ENCODE data around the gene ETAA1.

ETAA1 gene

GRCh38 chr2:67397143-67397986, at the start of gene ETAA1:
ETAA1 (plus strand) TSS chr2:67397333; CDS start chr2:67397449, 116 bp downstream.
- peak; percentile 65 for DNase-seq

- no peak for DNase-seq
Measured at GRCh38 chr2:67366832-67367412, 30.2 kb upstream of the ETAA1 start.

DNA sequence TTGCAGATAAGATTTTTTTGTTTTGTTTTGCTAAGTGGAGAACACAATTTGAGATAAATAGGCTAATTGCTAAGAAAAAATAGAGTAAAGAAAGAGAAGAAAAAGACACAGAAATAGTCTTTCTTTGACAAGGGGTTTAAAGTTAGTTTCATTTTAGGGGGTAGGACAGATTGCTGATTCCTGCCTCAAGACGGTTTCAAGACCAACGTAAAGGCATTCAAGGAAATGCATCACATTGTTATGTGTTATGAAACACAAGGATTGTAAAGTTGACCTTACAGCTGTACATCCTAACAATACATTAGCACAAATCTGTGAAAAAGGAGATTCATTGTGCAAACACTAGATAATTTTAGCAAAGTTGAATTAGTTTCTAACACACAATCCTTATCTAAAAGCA, 22.7 kb upstream of the ETAA1 start:
- DNase-seq: no peak

DNA sequence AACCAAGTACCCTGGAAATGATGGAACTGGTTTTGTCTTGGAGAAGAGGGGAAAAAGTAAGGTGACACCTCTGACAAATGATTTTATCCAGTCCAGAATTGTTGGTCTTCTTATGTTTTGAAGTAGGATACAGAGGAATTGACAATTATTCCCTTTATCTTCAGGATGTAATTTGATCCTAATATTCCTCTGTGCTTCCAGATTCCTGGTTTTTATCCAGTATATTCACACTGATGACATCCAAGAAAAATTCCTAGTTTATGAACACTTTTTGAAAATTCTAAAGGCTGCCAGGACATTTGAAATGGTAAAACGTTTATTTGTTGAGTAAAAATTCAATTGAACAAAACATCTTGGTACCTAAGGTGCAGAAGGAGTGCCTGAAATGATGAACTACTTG, 22.2 kb upstream of the ETAA1 start:
- DNase-seq: no peak

DNA sequence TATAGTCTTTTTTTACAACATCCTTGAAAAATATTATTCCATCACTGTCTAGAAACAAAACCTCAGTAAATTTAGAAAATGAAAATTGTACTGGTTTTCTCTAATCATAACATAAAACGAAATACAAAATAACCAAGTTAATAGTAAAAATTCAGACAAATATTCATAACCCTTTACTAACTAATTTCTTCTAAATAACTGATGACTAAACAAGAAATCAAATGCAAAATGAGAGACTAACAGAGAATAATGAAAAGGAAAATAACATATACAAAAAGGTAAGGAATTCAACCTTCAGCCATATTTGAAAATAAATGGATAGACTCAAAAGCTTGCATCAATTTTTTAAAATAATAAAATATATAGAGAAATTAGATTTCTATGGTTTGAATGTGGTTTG, 18.6 kb upstream of the ETAA1 start:
- DNase-seq: no peak

DNA sequence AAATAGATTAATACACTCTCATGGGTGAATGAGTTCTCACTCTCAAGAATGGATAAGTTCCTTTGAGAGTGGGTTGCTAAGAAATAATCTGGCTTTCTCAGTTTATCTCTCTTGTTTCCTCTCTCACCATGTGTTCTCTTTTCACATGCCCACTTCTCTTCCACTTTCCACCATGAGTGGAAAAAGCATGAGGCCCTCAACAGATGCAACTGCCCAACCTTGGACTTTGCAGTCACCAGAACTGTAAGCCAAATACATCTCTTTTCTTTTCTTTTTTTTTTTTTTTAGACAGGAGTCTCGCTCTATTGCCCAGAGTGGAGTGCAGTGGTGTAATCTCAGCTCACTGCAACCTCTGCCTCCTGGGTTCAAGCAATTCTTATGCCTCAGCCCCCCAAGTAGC, 18.1 kb upstream of the ETAA1 start:
- DNase-seq: no peak

DNA sequence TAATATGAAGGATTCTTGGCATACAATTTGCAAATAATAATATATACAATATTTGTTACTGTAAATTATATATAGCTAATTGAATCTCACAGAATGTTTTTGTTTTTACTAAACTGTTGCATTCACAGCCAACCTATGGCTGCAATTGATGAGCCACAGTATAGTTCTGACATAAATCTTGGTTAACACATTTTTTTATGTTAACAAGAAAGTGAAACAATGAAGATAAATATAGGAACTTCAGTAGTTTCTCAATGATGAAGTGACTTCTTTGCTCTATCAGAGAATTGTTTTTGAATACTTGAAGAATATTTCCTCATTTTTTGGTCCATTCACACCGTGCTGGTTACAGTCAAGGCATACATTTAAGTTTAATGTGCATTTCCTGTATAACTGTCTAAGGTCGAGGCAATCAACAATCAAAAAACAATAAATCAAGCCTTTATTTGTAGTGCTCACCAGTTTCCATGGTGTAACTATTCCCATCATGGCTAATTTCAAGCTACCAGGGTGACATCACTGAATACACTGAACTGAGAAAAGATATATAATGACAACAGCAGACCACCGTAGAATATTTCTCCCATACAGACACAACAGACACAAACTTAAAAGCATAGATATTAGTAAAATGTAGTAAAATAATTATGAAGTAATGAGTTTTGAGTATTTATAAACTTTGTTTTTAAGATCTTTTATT, 12.9 kb upstream of the ETAA1 start:
- no peak for DNase-seq

DNA sequence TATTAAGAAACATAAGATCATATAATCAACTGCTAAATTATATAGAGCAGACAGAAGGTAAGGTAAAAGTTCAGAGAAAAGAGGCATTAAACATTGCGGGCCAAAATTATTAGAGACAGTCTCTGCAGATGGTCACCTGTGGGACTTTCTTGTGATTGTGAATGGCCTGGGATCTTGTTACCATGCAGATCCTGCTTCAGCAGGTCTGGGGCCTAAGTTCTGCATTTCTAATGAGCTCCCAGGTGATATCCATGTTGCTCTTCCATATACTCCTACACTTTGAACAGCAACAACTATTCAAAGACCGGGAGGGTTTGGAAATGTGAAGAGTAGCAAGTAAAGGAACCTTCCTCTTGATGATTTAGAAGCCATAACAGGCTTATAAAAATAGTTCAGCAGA, 8.5 kb upstream of the ETAA1 start:
- DNase-seq: no peak

DNA sequence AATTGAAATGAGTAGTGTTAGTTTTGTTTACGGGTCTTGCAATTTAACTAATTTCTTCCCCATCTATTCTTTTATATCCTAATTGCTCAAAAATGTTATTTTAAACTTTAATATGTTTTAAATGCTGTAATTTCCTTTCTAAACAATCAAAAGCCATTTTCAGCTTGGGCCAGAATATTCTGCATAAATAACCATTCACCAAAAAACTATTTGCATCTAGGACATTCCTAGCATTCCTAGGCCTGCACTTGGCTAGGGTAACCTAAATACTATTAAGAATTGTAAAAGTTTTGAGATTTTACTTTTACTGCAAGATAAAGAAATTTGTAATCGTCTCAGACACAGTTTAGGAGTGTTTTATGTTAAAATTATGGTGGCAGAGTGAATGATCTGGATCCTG, 7.8 kb upstream of the ETAA1 start:
- DNase-seq: no peak

DNA sequence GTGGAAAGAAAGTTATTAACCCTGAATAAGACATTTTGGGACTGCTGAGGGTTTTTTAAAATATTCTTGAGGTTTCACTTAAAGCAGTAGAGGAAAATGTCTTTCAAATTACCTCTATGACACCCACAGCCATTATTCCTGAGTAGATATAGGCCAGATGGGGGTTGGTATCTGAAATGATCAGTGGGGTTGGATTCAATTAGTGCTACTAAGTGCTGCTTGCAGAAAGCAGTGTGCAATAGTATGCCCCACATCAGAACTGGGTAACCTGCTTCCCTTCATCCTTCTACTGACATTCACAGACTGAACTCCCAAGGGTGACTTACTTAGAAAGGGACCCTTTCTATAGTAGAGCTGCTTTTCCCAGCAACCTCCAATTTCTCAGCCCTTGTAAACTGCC, 7.3 kb upstream of the ETAA1 start:
- no peak for DNase-seq

DNA sequence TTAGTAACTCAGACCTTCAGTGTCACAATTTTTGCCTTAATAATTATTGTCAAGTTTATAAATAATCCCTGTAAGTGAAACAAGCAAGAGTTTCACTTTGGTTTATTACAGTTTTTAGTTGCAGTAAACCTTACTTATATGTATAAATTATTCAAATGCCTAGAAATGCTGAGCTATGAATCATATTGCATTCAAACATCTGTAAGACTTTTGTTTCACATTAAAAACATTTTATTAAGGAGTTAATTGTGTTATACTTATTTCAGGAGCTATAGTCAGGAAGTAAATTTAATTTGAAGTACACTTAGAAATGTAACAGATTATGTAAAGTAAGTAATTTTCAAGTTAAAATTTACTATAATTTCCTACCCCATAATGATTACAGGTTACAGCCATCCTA, 3.9 kb upstream of the ETAA1 start:
- no peak for DNase-seq

- DNase-seq: no peak
Measured at GRCh38 chr2:67394734-67395133, 2.4 kb upstream of the ETAA1 start.

DNA sequence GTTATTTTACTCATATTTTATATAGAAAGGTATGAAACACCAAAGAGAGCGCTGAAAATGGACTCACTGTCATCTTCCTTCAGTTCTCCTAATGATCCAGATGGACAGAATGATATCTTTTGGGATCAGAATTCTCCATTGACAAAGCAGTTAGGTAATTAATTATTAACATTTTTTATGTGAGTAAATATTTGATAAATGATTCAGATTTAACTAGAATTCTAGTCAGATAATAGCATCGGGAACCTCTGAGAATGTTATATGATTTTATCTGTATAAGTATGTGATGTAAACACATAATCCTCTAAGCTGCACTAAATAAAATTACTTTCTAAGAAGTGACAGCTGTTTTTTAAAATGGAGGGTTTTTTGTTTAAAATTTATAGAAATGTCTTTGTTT, 2.0 kb downstream of the ETAA1 start:
- DNase-seq: no peak

DNA sequence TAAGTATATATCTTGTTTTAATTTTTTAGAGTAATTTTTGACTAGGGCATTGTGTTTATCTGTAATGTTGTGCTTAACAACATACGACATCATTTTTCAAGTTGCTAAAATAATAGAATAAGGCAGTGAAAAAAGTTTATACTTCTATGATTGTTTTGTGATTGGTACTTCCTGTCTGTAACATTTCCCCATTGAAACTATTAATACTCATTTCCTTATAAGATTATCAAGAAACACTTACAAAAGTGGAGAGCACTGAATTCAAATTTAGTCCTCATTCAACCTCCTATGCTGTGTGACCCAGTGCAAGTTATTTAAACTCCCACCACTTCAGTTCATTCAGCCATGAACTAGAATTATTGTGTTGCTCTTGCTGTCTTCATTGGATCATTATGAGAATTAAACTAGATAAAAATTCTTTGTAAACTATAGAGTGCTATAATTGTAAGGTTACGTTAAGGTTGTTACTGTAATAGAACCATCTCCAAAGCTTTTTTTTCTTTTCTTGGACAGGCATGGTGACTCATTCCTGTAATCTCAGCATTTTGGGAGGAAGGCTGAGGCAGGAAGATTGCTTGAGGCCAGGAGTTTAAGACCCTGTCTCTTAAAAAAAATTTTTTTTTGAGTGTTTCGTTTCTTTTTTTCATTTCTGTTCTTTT, 2.8 kb downstream of the ETAA1 start:
- DNase-seq: no peak

DNA sequence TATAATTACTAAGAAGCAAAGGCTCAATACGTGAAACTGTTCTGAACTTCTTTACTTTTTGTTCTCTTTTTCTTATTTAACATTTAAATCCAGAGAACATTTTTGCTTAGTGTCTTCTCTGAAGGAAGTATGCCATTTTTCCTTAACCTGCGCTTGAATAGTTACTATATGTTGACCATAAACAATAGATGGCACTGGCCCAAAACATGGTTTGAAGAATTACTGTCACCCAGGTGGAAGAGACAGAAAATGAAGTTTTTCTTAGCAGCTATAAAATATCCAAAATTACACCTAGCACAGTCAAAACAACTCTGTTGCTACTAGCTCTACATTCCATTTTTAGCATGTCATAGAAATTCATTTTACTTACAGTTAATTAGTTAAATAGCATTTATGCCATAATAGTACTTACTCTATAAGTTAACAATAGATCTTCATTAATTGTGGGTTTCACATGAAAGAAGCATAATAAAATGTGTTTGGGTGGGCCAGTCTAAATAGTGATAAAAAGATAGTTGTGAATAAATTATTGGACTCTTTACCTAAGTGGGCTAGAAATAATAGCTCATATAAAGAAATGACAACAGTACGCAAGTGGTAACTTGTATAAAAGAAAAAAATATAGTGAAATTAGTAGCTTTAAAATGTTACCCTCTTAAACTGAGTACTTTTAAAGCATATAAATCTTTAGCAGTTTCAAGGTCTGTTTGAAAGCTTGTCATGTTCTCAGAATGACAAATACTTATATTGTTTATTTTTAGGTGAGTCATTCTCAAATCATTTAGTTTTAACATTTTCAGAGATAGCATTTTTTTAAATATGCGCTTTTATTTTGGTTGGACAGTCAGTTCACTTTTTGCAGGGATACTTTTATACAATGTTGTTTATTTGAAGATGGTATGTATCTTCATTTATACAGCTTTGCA, 3.7 kb downstream of the ETAA1 start:
- no peak for DNase-seq

GRCh38 chr2:67408346-67408745, 11.2 kb downstream of the ETAA1 start:
- DNase-seq: no peak

GRCh38 chr2:67412424-67412823, 15.3 kb downstream of the ETAA1 start:
- DNase-seq: no peak

DNA sequence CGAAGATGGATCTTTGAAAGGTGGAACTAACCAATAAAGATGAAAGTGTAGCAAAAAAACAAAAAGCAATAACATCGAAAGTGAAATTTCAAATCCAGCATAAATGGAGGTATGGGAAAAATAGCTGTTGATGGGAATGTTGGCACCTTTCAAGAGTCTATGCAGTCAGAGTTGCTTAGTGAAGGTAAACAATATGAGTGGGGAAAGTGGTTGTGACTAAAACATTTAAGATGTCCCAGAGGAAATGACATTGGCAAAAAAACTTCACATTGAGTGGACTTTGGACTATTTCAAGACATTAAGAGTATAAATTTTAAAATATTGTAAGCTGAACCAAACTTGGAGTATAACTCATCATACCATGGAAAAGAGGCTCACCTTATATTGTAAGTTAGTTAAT, 17.7 kb downstream of the ETAA1 start:
- DNase-seq: no peak

DNA sequence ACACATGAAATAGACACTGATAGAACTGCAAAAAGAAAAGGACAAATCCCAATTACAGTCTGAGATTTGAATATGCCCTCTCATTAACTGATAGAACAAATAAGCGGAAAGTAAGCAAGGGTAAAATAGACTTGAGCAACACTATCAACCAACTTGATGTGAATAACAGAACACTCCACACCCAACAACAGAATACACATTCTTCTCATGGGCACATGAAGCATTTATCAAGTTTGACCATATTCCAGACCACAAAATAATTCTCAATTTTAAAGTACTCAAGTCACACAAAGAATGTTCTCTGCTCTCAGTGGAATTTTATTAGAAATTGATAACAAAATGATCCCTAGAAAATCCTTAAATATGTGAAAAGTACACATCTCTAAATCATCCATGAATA, 19.0 kb downstream of the ETAA1 start:
- DNase-seq: no peak

GRCh38 chr2:67423489-67423888, 26.4 kb downstream of the ETAA1 start:
- DNase-seq: no peak

DNA sequence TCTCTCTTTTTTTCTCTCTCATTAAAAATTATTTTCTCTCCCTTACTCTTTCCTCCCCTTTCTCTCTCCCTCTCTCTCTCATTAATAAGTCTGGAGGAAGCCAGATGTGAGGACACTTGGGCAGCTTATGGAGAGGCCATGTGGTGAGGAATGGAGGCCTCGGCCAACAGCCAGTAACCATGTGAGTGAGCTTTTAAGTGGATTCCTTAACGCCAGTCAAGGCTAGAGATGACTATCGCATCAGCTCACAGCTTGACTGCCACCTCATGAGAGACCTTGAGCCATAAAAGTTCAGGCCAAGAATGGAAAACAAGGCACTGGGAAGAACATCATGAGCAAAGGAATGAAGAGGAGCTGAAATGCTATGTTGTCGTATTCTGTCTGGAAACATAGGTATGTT, 39.1 kb downstream of the ETAA1 start:
- no peak for DNase-seq

GRCh38 chr2:67437114-67437513, 40.0 kb downstream of the ETAA1 start:
- no peak for DNase-seq

- no peak for DNase-seq
Measured at GRCh38 chr2:67438337-67438736, 41.2 kb downstream of the ETAA1 start.

Measured in NCI-H187 treated with DMSO at 0.1 percent for 48 hours (cell line).